GM21786 (cell line): ENCODE data around the gene TMEM37.

Experiments
- ATAC-seq: cut with Tn5 transposase; IDR thresholded peaks from one replicate; pipeline ENCODE4 v1.9.1; 2021; ENCODE audit not compliant: unreplicated experiment

TMEM37 gene

GRCh38 chr2:119476301-119477112, 44.9 kb downstream of the TMEM37 start:
- ATAC-seq: peak; percentile 77

- ATAC-seq: no peak
These were observed 45.5 kb downstream of the TMEM37 start for GRCh38 chr2:119477113-119477505.

GRCh38 chr2:119478188-119478977, 46.7 kb downstream of the TMEM37 start:
- ATAC-seq: no peak

GRCh38 chr2:119478978-119479295, 47.3 kb downstream of the TMEM37 start:
- ATAC-seq: no peak

- no peak for ATAC-seq
These were observed 48.5 kb downstream of the TMEM37 start for GRCh38 chr2:119480184-119480583.

GRCh38 chr2:119480718-119481142, 49.1 kb downstream of the TMEM37 start:
- ATAC-seq: no peak

- no peak for ATAC-seq
These were observed 50.1 kb downstream of the TMEM37 start for GRCh38 chr2:119481501-119482455.

- no peak for ATAC-seq
These were observed 51.1 kb downstream of the TMEM37 start for GRCh38 chr2:119482481-119483394.

GRCh38 chr2:119483395-119483753, 51.7 kb downstream of the TMEM37 start:
- no peak for ATAC-seq

- no peak for ATAC-seq
These were observed 52.5 kb downstream of the TMEM37 start for GRCh38 chr2:119483896-119484718.

- no peak for ATAC-seq
These were observed 53.2 kb downstream of the TMEM37 start for GRCh38 chr2:119484834-119485233.

- ATAC-seq: no peak
These were observed 53.9 kb downstream of the TMEM37 start for GRCh38 chr2:119485336-119486110.

GRCh38 chr2:119486196-119486827, 54.7 kb downstream of the TMEM37 start:
- ATAC-seq: no peak

GRCh38 chr2:119486886-119487285, 55.2 kb downstream of the TMEM37 start:
- no peak for ATAC-seq

- peak; percentile 89 for ATAC-seq
These were observed 56.0 kb downstream of the TMEM37 start for GRCh38 chr2:119487434-119488244.
